Stimulated activated CD4-positive, alpha-beta T cell treated with anti-CD3 and anti-CD28 coated beads, Interleukin-15, amount 100 ng/mL, for 1 hour (primary cell): ENCODE data around the gene OR4X1.
"Not testable (repeated sequence)": the region's sequence is repeated elsewhere in the genome, so short reads cannot be mapped to it uniquely, and the experiment has no call there.

Experiments
- DNase-seq, 2 donors: peaks; one replicate each; pipeline ENCODE4 v3.0.0-alpha.2; 2020; ENCODE audit warnings: low read depth in 1 of 2, low spot score in 1 of 2

OR4X1 gene

DNA sequence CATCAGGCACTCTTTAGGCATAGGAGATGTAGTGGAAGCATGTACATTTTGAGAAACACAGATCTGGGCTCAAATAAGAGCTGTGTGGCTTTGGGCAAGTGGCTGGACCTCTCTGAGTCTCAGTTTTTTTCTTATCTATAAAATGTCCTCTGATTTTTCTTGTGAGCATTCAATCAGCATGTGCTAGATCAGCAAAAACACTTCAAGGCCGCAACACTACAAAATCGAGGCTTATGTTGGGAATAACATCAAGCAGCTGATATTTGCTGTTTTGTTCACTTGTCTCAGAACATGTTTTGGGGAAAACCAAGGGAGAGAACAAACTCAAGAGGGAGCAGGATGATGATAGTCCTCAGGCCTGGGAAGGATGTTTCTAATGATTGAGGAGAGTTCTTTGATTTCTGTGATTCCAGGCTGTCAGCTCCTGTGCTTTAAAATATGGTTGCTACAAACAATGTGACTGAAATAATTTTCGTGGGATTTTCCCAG, at the start of gene OR4X1:
Gene OR4X1 (plus strand): TSS at position 439 of the 489 bp plus-strand sequence. CDS start 0 bp downstream, at position 439.
- DNase-seq, result no peak

- no peak for DNase-seq
These were observed 47.2 kb upstream of the OR4X1 start, which contains the start of gene OR4B1 for GRCh38 chr11:48216510-48216909. Gene OR4B1 (plus strand): TSS chr11:48216810. CDS start chr11:48216810, 0 bp downstream.

- DNase-seq, result no peak
These were observed 34.9 kb upstream of the OR4X1 start for GRCh38 chr11:48228761-48229160.

GRCh38 chr11:48230057-48230456, 33.6 kb upstream of the OR4X1 start:
- not testable (repeated sequence) for DNase-seq

DNA sequence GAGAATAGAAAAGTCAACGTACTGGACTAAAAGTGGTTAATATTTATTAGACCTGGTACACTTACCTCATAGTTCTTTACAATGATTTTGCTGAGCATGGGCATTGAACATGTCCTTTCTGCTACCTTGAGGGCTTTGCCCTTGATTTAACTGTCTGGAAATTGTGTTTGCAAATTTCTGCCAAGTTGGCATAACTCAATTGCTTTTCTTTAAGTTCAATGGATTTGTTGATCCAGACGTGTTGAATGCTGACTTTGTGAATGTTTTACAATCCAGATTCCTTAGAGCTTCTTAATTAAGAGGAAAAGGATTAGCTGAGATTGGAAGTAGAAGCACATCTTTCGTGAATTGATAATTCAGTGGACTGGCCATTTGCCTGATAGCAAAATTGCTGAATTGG, 25.9 kb upstream of the OR4X1 start:
- DNase-seq, result no peak

GRCh38 chr11:48242501-48242900, 21.2 kb upstream of the OR4X1 start:
- no peak for DNase-seq

DNA sequence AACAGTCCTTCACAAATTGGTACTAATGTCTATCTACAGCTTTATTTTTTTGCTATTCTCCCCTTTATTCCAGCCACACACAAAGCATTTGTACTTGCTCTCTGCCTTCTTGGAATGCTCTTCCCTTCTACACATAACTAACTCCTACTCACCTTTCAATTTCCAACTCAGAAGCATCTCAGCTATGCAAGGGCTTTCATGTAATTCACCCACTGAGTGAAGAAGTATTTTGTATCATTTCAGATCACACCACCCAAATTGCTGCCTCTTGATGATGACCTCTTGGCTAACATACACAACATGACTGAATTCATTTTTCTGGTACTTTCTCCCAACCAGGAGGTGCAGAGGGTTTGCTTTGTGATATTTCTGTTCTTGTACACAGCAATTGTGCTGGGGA, 18.9 kb upstream of the OR4X1 start, which contains the start of gene OR4X2:
Gene OR4X2 (plus strand): TSS at position 301 of the 400 bp plus-strand sequence. CDS start 0 bp downstream, at position 301.
- no peak for DNase-seq

- no peak for DNase-seq
These were observed 14.8 kb upstream of the OR4X1 start for GRCh38 chr11:48248902-48249301.

DNA sequence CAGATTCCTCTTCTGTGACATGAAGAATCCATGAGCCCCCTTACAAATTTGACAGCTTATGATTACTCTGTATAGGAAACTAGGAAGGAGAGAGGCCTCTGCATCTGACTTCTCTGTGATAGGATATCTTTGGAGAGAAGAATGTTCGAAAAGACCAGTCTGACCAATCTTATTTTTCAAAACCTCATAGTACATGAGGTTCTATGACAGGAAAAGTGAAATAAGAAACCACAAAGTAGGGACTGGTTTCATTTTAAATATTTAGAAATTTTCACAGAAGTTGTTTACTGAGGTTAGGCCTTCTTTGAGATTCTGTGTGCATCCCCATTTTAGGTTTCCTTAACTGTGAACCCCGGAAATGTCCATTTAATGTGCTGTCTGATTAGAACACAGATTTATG, 2.1 kb upstream of the OR4X1 start:
- no peak for DNase-seq

DNA sequence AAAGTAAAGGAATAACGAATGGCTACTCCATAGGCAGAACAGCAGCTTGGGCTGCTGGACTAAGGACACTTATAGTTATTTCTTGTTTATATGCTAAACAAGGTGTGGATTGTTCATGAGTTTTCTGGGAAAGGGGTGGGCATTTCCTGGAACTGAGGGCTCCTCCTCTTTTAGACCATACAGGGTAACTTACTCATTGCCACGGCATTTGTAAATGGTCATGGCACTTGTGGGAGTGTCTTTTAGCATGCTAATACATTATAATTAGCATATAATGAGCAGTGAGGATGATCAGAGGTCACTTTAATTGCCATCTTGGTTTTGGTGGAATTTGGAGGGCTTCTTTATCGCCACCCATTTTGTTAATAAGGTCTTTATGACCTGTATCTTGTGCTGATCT, 7.0 kb downstream of the OR4X1 start:
- no peak for DNase-seq

DNA sequence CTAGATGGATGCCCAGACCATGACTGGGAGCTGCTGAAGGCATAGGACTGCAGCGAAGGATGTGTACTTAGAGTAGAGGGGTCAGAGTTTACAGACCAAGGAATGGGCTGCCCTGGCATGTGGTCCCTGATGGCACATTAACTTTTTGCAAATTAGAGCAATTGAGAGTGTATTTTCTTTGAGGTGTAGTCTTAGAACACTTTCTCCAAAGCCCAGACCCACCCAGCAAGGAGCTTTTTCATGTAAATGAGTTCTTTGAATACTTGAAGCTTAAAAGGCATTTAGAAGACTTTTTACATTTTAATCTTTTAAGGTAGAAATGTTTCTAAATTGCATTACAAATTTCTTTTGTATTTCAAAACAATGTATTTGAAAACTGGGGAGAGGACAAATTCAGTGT, 8.9 kb downstream of the OR4X1 start:
- no peak for DNase-seq

DNA sequence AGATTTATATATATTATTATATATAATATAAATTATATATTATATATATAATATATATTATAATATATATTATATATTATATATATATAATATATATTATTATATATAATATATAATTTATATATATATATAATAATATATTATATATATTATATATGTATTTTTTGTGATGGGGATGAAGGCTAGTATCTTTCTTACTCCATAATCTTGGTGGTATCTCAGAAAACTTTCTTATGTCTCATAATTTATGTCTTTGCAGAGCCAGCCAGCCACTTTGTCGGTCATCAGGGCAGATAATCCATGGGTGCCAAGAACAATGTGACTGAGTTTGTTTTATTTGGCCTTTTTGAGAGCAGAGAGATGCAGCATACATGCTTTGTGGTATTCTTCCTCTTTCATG, 42.3 kb downstream of the OR4X1 start, which contains the start of gene OR4S1:
Gene OR4S1 (plus strand): TSS at position 301 of the 400 bp plus-strand sequence. CDS start 0 bp downstream, at position 301.
- DNase-seq, result no peak

DNA sequence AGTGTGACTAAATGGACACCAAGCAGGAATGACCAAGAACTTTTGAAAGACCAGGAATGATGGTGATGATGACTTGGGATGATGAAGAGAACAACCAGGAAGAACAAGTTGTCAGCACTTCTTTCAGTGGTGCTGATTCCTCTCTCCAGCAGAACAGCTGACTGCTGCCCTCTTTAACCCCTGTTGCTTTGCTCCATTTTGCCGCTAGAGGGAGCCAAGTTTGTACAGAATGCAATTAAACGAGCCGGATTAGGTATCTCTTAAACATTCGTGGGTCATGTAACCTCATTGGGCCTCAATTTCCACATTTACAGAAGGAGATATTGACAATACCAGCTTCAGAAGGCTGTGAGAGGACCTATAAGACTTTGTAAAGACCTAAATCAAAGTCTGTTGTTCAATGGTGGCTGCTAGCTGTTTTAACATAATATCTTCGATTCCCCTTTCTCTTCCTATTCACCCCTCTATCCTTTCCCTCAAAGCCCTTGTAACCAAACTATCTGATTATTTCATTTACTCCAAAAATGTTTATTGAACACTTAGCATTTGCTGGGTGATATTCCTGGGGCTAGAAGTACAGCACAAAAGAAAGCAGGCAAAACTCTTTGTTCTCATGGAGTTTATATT, 44.2 kb downstream of the OR4X1 start:
- DNase-seq, result peak; percentile 28 to 33

DNA sequence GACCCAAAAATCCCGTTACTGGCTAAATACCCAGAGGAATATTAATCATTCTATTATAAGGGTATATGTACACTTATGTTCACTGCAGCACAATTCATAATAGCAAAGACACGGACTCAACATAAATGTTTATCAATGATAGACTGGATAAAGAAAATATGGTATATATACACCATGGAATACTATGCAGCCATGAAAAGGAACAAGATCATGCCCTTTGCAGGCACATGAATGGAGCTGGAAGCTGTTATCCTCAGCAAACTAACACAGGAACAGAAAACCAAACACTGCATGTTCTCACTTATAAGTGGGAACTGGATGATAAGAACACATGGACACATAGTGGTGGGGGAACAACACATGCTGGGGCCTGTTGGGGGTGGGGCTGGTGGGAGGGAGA, 49.9 kb downstream of the OR4X1 start:
- not testable (repeated sequence) for DNase-seq
